Measurements from ENCODE around the gene ITPRID1.

GRCh38 chr7:31699050-31699449, 185.2 kb downstream of the ITPRID1 start:
- TF ChIP-seq CTCF (IDR thresholded peaks at IDR 0.05), result no peak
- no peak for TF ChIP-seq POLR2A (IDR thresholded peaks at IDR 0.05)
